DMS 273 (cell line): ENCODE data around the gene ARHGAP15.

Experiments used
- DNase-seq: peaks from one replicate; lab custom pipeline; 2025; ENCODE audit not compliant: unreplicated experiment; lab: John Stamatoyannopoulos, UW

Gene ARHGAP15

DNA sequence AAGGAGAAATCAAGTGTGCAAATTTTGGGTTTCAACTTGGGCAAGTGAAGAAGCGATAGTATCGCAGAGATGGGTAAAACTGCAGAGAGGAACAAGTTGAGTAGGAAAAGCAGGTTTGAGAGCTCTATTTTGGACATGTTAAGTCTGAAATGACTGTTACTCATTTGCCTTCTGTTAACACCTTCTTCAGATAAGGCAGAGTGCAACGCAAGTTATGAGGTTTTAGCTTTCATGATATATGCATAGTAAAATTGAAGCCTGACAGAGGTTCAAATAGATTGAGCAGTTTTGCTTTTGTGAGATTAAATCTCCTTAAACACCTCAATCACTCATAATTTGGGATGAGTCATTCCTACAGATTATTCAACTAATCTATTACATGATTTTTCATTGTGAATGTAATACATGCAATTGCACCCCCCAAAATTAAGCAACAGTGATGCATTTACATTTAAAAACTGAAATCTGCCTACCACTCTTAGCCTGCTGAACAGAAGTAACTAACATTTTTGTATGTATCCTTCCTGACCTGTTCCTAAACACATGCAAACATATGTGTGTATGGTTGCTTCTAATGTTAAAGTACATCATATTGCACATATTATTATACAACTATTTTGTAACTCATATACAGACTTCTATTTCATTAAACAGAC lies 575.4 kb downstream of the ARHGAP15 start:
- DNase-seq = no peak

DNA sequence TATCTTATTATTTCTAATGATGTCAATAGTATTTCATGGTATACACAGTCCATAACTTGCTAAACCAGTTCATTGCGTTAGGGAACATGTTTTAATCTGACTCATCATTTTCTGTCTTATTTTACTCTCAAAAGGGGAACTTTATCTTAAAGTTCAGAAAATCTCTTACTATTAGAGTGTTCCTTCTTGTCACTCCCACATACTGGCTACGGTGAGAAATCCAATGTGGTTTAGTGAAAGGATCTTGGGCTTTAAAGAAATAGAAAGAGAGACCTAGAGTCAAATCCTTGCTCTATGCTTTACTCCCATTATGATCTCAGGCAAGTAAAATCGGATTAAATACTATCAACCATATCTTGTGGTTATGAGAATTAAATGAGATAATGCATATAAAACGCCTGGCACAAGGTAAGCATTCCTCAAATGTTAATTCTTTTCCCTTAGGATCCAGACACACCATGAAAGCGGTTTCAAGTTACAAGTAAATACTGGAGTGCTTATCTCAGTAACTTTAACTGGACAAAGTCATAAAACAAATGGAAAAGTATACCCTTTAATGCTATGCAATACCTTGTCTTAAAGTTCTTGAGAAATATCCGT lies 576.0 kb downstream of the ARHGAP15 start:
- DNase-seq = peak; percentile 16

DNA sequence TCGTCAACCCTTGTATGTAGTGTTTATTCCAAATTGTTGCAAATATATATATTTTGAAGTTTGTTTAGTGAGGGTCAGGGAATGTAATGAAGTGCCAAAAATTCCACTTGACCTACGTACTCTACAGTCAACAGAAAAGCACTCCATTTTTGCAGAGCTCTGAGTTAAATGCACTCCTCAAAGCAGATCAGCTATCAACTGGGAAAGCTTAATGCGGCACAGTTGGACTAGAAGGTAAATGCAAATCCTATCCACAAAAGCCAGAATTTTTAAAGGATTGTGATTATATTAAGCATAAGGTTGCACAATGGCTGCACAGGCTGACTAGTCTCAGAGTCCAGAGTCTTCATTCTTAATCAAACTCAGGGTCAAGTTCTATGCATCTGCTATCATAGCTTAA lies 577.1 kb downstream of the ARHGAP15 start:
- no peak for DNase-seq

GRCh38 chr2:143708682-143709081 lies 579.5 kb downstream of the ARHGAP15 start:
- no peak for DNase-seq

- no peak for DNase-seq
Observed at GRCh38 chr2:143710196-143710595, 581.0 kb downstream of the ARHGAP15 start.

DNA sequence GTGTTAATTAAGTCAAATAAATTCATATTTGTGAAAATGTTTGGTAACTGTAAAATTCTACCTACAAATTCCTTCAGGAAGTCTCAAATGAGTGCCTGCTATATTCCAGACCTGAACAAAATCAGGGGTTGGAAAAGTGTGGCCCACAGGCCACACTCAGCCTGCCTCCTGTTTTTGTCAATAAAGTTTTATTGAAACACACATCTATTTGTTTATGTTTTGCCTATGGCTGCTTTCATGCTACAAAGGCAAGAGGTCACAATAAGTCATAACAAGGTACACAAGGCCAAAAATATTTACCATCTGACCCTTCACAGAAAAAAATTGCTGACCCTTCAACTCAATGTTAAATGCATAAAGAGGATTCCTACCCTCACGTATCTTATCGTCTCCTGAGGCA lies 581.7 kb downstream of the ARHGAP15 start:
- DNase-seq = no peak

DNA sequence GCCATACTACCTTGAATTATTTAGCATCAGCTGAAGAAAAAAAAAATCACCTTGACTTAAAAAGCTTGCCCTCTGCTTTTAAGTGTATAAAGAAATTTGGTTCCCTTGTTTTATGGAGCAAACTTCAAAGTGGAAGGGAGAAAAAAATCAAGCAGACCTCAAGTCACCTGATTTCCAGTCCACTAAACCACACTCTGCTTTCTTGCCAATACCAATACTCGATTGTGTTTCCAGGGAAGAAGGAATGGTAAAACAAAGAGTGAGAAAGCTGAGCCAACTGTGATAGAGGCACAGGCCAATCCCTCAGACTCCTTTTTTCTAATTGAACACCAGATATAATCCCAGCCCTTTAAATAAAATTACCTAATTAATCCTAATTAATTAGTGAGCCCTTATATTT lies 587.3 kb downstream of the ARHGAP15 start:
- DNase-seq = no peak

DNA sequence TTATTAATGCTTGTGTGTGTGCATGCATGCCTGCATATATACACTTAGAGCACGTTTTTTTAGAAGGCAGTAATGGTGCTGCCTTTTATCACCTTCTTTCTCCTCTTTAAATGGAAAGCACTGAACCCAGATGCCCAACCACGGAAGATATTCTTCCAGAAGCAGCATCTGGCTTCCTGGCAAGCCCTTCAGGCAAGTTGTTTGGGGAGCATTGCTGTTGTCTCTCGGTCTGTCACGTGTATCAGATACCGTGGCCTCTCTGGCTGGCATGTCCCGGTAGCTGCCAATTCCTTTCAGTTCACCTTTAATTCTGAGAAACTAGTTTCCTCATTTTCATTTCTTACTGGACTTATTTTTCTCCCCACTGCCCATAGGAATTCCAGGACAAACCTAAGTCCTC lies 587.8 kb downstream of the ARHGAP15 start:
- peak; percentile 59 for DNase-seq

DNA sequence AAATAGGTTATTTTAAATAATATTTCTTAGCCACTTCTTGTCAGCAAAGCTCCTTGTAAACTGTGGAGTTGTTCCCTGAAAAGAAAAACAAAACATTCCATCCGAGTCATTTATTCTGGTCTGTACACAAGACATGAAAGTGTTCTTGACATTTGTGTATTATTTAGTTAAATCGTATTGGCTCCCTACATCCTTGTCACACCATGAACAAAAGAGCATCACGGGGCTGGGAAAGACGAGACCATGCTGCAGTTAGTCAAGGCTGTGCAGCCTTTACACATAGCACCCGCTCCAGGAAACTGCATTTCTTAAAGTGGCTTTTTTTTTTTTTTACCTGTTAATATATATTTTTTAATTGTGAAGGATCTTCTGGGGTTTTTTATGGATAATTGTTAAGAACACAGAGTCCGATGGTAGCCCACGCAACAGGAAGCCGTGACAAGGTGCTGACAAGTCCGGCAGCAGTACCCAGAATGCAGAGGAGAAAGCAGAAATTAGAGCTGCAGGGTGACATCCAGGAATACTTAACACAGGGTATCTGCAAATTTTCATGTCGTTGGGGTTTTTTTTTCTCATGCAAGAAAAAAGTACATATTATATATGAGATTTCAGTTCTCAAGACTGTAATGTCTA lies 588.4 kb downstream of the ARHGAP15 start:
- no peak for DNase-seq

DNA sequence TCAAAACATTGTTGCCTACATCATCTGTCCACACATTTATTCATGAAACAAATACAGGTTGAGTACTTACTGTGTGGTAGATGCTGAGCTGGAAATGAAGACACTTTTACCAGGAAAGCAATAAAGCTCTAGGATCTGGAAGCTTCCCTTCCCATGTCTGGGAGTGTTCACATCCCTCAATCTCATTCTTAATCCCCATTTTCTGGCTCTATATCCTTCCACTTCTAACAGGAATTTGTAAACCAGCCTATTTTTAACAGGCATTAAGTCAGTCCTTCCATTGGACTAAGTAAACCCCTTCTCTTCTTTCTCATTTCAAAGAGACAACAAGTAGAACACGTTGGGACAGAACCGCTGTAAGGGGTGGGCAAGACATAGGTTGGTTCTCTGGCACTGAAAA lies 589.5 kb downstream of the ARHGAP15 start:
- DNase-seq = no peak

GRCh38 chr2:143719406-143719805 lies 590.2 kb downstream of the ARHGAP15 start:
- DNase-seq = no peak

DNA sequence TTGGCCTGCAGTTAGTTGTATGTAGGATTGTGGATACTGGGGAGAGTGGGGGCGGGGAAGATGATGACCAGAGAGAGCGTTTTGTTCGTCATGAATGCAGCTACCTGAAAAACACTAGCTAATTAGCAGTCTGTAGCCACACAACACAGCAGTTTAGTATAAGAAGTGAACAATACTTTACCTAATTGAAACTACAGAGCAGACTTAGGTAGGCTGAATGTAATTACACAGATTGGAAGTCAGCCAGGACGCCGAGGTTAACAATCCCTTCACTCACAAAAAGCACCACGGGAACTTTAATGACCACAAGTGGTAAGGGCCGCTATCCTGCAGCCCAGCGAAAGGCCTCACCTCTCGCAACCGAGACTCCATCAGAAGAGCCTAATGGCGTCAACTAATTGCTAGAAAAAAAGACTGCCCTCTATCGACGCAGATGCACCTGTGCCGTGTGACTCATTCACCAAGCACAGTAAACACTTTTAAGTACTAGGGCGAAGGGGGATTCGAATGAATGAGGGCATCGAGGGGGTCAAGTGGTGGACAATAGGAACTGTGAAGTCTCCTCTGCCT lies 591.0 kb downstream of the ARHGAP15 start:
- peak; percentile 3 for DNase-seq

- no peak for DNase-seq
Observed at GRCh38 chr2:143725400-143725799, 596.2 kb downstream of the ARHGAP15 start.

DNA sequence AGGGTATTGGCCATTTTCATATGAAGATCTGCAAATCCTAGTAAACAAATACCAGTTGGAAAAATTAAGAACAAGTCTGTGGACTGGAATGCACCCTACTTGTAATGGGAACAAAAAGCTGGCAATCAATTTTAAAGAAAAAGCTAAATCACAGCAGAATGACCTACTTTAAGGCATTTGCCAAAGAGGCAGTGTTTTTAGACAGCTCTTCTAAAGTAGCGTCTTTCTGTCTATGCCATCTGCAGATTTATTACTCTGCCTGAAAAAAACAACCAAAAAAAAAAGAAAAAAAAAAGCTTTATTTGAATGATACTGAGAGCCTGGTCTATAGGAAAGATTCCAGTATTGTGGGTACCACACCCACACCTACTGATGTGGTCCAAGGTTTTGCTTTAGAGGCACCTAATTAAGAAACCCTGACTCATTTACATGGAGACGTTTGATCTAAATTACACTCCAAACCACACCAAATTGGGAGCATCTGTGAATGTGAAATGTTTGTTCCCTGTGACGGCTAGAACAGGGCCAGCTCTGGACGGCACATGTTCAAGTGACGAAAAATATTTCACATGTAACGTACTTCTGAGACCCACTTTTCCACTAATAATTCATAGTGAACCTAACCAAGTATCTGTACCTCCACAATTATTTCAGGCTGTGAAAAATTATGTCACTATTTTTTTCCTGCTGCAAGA lies 597.1 kb downstream of the ARHGAP15 start:
- DNase-seq = no peak

GRCh38 chr2:143728498-143728897 lies 599.3 kb downstream of the ARHGAP15 start:
- no peak for DNase-seq

- no peak for DNase-seq
Observed at GRCh38 chr2:143729296-143729814, 600.1 kb downstream of the ARHGAP15 start.

DNA sequence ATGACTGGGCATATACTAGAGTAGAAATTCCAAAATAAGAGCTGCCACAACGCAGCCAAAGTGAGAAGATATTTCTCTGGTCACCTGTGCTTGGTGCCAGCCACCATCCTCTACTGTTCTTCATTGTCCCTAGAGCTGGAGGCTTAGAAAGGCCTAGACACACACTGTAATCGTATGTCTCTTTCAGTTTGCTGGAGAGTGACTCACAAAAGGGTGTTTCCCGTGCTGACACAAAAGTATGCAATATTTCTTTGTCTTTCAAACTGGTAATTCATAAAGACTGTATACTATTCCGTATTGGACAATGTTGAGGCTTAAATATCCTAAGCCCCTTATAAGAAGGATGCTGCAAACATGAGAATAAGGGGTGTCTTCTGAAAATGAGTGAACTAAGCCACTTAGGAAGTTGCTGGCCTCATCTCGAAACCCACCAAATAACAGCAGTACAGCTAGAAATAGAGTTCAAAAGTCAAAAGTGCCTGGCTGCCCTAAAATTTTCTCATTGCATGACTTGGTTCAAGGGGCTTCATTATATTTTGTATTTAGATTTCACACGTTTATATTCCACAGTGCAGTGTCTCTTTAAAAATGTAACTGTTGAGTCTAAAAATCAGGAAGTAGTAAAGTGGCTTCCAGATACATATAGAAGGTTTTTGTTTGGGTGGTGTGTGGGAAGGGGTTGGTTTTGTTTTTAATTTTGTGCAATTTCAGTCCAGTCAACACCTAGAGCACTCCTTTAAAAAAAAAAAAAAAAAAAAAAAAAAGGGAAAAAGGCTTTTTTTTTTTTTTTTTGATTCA lies 601.1 kb downstream of the ARHGAP15 start:
- no peak for DNase-seq

- no peak for DNase-seq
Observed at GRCh38 chr2:143730953-143731260, 601.7 kb downstream of the ARHGAP15 start.

GRCh38 chr2:143732076-143732475 lies 602.9 kb downstream of the ARHGAP15 start:
- peak; percentile 58 for DNase-seq

DNA sequence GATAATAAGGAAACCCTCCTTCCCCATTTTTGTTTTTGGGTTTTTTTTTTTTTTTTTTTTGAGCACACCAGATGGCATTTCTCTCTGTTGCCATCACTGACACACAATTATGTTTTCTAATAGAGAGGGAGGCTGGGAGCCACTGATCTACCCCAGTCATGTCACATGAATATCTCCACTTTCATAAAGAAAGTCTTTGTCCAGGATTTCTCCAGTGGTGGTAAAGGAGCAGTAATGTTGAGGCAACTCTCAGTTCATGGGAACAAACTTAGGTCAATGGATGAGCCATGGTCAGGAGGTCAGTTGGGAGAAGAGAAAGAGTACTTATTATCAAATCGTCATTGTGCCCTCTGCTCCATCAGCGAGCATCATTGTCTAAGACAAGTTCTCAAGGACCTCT lies 603.7 kb downstream of the ARHGAP15 start:
- peak; percentile 16 for DNase-seq

GRCh38 chr2:143734507-143734906 lies 605.3 kb downstream of the ARHGAP15 start:
- DNase-seq = no peak
